NOMO-1 treated with dmso at 0.1 percent for 144 hours (cell line): Measurements from ENCODE around the gene MACROH2A2.

Experiments
- DNase-seq: peaks from one replicate; lab custom pipeline; 2025; ENCODE audit not compliant: unreplicated experiment; lab: John Stamatoyannopoulos, UW

The MACROH2A2 gene

DNA sequence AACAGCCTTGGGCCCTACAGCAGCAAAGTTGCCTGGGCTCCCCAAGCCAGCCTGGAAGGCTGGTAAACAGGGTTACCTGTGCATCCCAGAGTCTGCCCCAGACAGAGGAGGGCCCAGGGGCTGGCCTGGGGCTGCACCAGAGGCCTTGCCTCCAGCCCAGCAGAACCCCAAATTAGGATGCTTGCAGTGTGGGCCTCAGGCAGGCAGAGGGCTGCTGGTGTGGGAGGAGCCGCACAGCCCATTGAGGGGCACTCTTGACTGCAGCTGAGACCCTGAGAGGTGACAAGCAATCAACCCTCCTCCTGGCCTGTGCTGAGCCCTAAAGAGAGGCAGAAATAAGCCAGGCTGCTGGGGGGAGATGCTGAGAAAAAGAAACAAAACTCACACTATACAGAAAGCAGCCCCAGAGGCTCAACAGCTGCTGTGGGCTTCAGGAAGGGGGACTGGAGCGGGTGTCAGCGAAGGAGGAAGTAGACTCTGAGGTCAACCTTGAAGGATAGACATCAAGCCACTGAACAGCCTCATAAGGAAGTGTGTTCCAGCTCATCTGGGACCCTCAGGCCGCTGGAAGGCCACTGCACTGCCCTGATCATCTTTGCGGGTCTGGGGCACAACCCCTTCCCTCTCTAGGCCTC is 73.4 kb downstream of the MACROH2A2 start:
- DNase-seq: no peak

- no peak for DNase-seq
Observed at GRCh38 chr10:70126700-70127395, 74.2 kb downstream of the MACROH2A2 start.

GRCh38 chr10:70130878-70131559 is 78.4 kb downstream of the MACROH2A2 start:
- DNase-seq: no peak

DNA sequence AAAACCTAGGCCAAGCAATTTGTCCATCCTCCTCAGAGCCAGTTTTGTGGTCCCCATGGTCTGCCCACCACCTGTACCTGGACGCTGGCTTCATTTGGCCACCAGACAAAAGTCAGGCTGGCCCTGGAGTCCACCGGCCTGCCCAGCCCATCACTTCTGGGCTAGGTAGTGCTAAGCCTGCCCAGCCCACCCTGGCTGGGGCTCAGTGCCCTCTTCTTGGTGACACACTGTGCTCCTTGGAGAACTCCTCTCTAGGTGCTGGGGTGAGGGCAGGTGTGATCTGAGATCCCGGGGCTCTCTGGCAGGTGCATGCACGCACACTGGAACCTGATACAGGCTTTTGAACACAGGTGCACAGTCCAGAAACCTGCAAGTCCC is 78.9 kb downstream of the MACROH2A2 start:
- DNase-seq: no peak

DNA sequence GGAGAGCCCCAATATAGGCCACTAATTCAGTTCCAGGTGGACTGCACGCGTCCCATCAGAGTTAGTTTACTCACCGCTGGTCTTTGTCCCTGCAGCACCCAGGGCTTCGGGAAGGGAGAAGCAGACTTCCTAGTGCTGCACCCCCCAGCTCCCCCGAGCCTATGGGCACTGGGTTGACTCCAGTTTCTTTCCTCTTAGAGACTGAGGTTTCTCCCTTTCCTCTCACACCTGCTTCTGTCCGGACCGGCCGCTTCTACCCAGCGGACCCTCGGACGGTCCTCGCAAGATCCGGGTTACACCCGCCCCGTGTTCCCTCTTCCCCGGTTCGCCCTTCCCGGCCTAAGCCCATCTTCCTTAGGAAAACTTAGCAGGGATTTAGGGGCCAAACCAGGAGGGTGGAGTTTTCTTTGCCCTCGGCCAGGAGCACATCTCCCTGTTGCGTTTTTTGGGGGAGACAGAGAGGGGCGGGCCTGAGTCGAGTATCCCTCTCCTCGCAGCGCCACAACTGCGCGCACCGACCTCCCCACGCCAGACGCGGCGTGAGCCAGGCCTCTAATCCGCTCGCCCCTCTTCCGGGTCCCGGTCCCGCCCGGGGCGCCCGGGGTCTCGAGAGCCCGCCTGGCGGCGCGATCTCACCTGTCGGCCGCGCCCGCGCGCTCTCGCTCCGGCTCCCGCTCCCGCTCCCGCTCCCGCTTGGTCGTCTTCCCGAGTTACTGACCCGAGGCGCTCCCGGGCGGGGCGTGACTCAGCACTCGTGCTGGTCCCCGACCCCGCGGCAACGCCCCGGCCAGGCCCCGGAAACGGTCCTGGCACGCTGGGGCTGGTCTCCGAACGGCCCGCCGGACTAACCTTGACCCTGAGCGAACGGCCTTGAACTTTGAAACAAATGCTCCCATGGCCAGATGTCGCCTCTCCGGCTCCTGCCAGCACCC is 79.7 kb downstream of the MACROH2A2 start, which contains the start of gene AIFM2:
AIFM2 (minus strand) TSS at position 728 of the 932 bp plus-strand sequence. CDS start 8,741 bp downstream, outside the sequence.
- DNase-seq: no peak

DNA sequence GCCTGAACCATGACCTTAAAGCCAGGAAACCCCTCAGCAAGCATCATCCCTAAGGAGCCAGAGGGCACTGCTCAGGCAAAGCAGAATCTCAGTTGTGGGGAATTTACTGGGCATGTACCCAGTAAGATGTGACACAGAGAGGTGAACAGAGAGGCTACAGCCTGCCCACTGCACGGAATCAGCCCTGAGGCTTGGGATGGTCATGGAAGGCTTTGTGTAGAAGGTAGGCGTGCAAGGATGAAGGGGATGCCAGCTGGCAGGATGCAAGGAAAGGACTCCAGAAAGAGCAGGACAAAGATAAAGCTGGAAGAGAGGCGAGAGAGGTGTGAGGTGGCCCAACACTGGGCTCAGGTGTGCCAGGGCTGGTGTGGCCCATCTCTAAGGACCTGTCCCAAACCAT is 82.4 kb downstream of the MACROH2A2 start:
- no peak for DNase-seq

DNA sequence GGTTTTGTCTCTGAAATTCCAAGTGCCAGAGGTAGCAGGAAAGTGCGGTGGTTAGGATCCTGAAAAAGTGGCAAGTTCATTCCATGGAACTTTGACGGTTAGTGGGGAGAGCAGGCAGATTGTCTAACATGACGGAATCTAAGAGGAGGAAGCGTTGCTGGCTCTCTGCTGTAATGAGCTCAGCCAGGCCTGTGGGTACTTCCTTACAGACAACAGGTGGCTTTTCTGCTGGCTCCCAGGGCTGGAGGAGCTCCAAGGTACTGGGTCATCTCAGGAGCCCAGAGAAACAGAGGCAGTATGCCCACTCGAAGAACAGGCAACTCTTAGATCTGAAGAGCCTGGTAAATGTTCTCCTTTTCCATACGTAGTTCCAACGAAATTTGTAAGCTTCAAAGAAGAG is 83.0 kb downstream of the MACROH2A2 start:
- no peak for DNase-seq

- no peak for DNase-seq
Observed at GRCh38 chr10:70137135-70137534, 84.5 kb downstream of the MACROH2A2 start.

DNA sequence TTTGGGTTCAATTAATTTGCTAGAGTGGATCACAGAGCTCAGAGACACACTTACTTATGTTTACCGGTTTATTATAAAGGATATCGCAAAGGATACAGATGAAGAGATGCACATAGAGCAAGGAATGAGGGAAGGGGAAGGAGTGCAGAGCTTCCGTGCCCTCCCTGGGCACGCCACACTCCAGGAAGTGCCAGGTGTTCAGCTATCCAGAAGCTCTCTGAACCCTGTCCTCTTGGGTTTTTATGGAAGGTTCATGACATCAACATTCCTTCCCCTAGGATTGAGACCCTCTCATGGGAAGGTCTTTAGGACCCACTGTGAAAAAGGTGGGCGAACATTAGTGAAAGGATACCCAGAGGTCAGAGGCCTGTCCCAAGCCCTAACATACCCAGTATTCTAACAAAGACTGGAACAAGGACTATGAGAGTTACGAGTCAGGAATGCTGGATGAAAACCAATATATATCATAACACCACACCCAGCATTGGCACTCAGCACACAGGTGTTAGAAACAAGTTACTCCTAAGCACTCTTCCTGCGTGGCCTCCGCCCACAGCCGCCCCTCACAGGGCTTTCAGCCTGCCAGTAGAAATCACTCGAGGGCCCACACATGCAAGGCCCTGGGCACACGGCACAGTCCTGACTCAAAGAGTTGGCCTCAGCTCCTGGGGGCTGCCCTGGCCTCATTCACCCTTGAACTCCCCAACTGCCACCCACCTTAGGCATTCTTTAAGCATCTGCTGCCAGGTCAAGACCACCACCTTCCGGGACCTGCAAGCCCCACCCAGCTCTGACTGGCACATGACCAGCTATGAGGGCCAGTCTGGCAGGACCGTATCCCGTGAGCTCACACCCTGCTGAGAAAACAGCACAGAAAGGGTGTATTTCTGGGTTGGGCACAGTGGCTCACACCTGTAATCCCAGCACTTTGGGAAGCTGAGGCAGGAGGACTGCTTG is 85.6 kb downstream of the MACROH2A2 start:
- no peak for DNase-seq

- no peak for DNase-seq
Observed at GRCh38 chr10:70139151-70139996, 86.7 kb downstream of the MACROH2A2 start.

- DNase-seq: no peak
Observed at GRCh38 chr10:70139997-70140250, 87.3 kb downstream of the MACROH2A2 start.

- DNase-seq: no peak
Observed at GRCh38 chr10:70140297-70140696, 87.7 kb downstream of the MACROH2A2 start.

DNA sequence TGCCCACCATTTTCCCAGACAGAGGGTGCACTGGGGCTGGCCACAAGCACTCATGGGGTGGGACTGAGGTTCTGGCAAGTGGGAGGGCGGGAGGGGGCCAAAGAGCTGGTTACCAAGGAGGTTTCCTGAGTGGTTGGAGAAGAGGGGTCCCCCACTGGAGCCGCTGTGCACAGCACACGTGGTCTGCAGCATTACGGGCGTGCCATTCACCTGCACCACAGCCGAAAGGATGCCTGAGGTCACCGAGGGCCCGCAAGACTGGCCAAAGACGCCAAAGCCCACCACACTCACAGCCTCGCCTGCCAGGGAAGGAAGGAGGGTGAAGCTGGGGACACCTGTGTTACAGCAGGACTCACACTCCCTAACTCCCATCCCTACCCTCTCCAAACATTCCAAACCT is 89.9 kb downstream of the MACROH2A2 start:
- DNase-seq: no peak

DNA sequence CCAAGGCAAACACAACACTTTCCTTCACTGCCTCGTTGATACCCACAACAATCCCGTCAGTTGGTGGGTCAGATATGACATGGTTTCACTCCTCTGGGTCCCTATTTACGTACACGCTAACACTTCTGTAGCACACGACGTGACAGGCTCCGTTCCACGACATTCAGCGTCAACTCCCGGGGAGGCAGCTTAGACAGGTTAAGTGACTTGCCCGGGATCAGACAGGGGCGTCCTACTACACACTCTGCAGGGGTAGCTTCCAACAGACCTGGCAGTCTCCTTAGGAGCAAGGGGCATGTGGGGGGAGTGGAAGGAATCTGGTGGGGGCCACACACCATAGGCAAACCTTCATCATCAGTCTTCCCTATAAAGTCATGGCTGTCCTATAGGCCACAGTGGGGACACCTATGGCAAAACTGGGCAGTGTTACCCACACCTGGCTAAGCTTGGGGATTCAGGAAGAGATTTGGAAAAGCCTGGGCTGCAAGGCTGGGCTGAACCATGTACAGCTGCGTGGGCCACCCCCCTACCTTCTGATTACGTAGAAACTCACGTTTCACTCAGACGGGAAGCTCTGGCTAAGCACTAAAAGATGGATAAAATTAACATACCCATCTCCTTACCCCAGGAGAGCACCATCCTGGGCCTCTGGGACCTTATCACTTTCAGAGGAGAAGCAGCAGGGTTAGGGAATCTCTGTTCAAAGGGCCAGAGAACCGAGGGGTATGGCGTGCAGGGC is 91.9 kb downstream of the MACROH2A2 start:
- DNase-seq: no peak

- no peak for DNase-seq
Observed at GRCh38 chr10:70145166-70145665, 92.6 kb downstream of the MACROH2A2 start.

- peak; percentile 60 for DNase-seq
Observed at GRCh38 chr10:70145666-70146488, 93.2 kb downstream of the MACROH2A2 start.

- peak; percentile 96 for DNase-seq
Observed at GRCh38 chr10:70146489-70147258, 94.0 kb downstream of the MACROH2A2 start, which contains the start of gene TYSND1. TYSND1 (minus strand) TSS chr10:70146700; CDS start chr10:70146586, 114 bp downstream.
